ENCODE data around the gene CNTN5. TPM values are rescaled to one million over a fixed set of nuclear protein-coding genes. Genes with fewer than 3 reads are reported as not detected.

Gene CNTN5
- total RNA-seq, 4 donors from 2014 or later = 0.12 TPM; not detected in 3

DNA sequence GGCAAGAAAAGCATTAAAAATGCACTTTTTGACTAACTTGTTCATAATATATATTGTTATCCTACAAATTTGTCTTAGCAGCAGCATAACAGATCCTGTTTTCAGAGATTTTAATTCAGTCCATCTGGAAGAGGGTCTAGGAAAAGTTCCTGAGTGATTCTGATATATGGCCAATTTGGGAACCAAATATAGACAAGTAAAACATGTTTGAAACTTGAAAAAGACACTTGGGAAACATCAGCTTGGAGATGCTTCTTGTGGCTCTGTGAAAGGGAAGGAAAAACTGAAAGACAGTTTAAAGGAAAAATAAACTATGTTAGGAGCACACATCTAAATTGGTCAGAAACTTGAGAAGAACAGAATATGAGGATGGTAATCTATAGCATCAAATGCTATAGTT is 697.5 kb downstream of the CNTN5 start:
- no peaks in the 10 kb centered on the region for H3K9me3 ChIP-seq
- H3K4me3 ChIP-seq = no peak overlapping the region
- H3K27ac ChIP-seq = no peak overlapping the region
- H3K36me3 ChIP-seq = no peaks in the 10 kb centered on the region
- DNase-seq = no peak
- no peaks in the 10 kb centered on the region for H3K4me1 ChIP-seq
- intact Hi-C loops (cut with DNase I) = no loop called here
- TF ChIP-seq, protein P1, sequence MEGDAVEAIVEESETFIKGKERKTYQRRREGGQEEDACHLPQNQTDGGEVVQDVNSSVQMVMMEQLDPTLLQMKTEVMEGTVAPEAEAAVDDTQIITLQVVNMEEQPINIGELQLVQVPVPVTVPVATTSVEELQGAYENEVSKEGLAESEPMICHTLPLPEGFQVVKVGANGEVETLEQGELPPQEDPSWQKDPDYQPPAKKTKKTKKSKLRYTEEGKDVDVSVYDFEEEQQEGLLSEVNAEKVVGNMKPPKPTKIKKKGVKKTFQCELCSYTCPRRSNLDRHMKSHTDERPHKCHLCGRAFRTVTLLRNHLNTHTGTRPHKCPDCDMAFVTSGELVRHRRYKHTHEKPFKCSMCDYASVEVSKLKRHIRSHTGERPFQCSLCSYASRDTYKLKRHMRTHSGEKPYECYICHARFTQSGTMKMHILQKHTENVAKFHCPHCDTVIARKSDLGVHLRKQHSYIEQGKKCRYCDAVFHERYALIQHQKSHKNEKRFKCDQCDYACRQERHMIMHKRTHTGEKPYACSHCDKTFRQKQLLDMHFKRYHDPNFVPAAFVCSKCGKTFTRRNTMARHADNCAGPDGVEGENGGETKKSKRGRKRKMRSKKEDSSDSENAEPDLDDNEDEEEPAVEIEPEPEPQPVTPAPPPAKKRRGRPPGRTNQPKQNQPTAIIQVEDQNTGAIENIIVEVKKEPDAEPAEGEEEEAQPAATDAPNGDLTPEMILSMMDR (IDR thresholded peaks at IDR 0.05) = no peak
- no peak for TF ChIP-seq POLR2A (IDR thresholded peaks at IDR 0.05)
- H3K27me3 ChIP-seq = no peaks in the 10 kb centered on the region

DNA sequence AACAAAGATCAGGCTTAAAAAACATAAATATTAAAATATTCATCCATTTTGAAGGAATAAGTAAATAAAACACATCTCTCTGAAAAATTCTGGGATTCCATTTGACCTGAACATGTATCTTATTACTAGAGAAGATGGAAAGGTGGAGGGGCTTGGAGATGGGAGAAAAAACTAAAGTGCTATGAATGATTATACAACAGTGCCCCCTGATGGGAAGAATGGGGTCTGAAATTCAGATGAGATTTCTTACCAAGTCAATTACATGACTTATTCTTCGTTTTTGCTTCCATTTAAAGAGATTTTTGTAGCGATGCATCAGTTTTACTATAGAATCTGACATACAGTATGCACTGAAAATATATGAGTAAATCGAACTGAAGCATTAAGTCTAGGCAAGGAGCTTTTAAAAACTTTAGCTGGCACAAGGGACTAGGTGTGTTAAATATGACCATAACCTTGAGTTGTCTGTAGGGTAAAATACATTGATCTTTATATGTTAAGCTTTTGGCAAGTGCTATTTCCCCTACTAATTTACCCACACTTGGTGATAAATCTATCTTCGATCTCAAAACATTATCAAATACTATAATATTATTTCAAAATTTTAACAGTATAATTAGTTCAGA is 718.8 kb downstream of the CNTN5 start:
- no peaks in the 10 kb centered on the region for H3K36me3 ChIP-seq
- DNase-seq = no peak
- TF ChIP-seq POLR2A (IDR thresholded peaks at IDR 0.05) = no peak
- TF ChIP-seq, protein P1 (IDR thresholded peaks at IDR 0.05) = peak in 4 of 6 experiments; percentile 14 to 37 (median 28)
- H3K4me3 ChIP-seq = no peak overlapping the region
- no peaks in the 10 kb centered on the region for H3K27me3 ChIP-seq
- no peak overlapping the region for H3K27ac ChIP-seq
- H3K4me1 ChIP-seq = no peaks in the 10 kb centered on the region
- no peaks in the 10 kb centered on the region for H3K9me3 ChIP-seq
- WGBS, 2 donors = 25 to 31% methylated on average over 4 of the region's 4 CpGs
- intact Hi-C loops (cut with DNase I) = no loop called here

DNA sequence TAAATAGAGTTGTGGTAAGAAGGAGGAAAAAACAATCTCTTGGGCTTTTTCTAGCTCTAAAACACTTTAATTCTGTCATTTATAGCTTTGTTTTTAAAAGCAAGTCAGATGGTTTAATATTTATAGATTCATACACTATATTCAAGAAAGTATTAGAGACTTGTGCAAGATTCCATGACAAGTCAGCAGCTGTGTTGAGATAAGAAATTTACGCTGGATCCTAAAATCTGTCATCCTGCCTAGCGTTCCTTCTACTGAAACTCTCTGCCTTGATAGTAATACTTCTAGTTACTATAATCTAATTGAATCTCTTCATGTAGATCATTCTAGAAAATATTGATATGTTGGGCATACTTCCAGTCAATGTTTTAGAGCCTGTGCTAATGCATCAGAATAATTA is 721.8 kb downstream of the CNTN5 start:
- Histone ChIP-seq H3K9me3 (no peaks in the 10 kb centered on the region), H3K36me3 (no peaks in the 10 kb centered on the region), H3K27me3 (no peaks in the 10 kb centered on the region), H3K4me3 (no peak overlapping the region), H3K4me1 (no peaks in the 10 kb centered on the region), H3K27ac (no peak overlapping the region)
- WGBS, 2 donors = 62 to 63% methylated on average over 2 of the region's 2 CpGs
- TF ChIP-seq, protein P1 (IDR thresholded peaks at IDR 0.05) = no peak
- TF ChIP-seq POLR2A (IDR thresholded peaks at IDR 0.05) = no peak
- no peak for DNase-seq
- intact Hi-C loops (cut with DNase I) = no loop called here

DNA sequence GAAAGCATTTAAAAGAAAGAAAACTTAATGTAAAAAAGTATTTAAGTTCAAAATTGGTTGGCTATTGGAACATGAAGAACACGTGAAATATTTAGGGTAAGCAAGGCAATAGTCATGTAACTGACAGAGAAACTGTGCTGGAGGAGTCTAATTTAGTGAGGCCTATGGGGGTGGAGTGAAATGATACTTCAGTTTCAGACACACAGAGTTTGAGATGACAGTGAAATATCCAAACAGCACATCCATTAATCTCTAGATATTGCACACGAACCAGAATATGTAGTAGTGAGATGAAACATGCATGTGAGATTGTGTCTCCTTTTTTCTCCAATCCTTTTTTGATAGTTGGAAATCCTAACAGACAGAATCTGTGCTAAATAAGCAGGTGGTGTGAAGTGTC is 739.0 kb downstream of the CNTN5 start:
- 51 to 62% methylated on average over 2 of the region's 2 CpGs for WGBS, 2 donors
- no peak overlapping the region for H3K4me3 ChIP-seq

DNA sequence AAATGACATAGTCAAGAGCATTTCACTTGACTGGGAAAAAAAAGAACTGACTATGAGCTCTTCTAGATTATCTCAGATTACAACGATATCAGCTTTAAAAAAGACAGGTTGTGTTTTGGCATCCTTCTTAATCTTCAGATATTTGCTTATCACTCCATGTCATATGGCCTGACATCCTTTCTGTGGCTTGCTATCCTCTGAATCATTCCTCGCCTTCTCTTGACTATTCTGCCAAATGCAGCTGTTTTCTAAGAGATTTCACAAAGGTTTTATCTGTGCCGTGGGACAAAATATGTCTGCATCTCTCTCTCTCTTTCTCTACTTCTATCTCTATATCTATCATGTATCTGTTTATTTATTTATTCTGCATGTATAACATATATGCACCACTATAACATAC is 746.1 kb downstream of the CNTN5 start:
- Histone ChIP-seq H3K27me3 (no peaks in the 10 kb centered on the region), H3K27ac (no peak overlapping the region), H3K9me3 (no peaks in the 10 kb centered on the region), H3K4me1 (no peaks in the 10 kb centered on the region), H3K4me3 (no peak overlapping the region), H3K36me3 (no peaks in the 10 kb centered on the region)
- intact Hi-C loops (cut with DNase I) = no loop called here
- 56 to 61% methylated on average over 3 of the region's 3 CpGs for WGBS, 2 donors
- DNase-seq = no peak
- TF ChIP-seq, protein P1 (IDR thresholded peaks at IDR 0.05) = no peak
- TF ChIP-seq POLR2A (IDR thresholded peaks at IDR 0.05) = no peak

More for the DNA sequence above, 739.0 kb downstream of the CNTN5 start:
- intact Hi-C loops (cut with DNase I) = no loop called here
- Histone ChIP-seq H3K4me1 (no peaks in the 10 kb centered on the region), H3K9me3 (no peaks in the 10 kb centered on the region), H3K27ac (no peak overlapping the region), H3K27me3 (no peaks in the 10 kb centered on the region), H3K36me3 (no peaks in the 10 kb centered on the region)
- DNase-seq = no peak
- TF ChIP-seq POLR2A (IDR thresholded peaks at IDR 0.05) = no peak
- TF ChIP-seq, protein P1 (IDR thresholded peaks at IDR 0.05) = no peak

All from esophagus squamous epithelium (tissue), 5 donors.